Testis (tissue), 3 donors: Measurements from ENCODE around the gene HSPA9. TPM values are rescaled to one million over a fixed set of nuclear protein-coding genes. Genes with fewer than 3 reads are reported as not detected.

ENCODE experiments used
- DNase-seq: peaks from one replicate; pipeline ENCODE4 v3.0.0-alpha.2; 2019
- H3K27ac ChIP-seq, 2 donors: fragments of 200-600 bp; sonication (generic); one replicate each; pipeline ENCODE4 v1.5.1; 2019
- H3K27me3 ChIP-seq: fragments of 200-600 bp; sonication (generic); one replicate; pipeline ENCODE4 v1.5.1; 2019
- H3K36me3 ChIP-seq: fragments of 200-600 bp; sonication (generic); one replicate; pipeline ENCODE4 v1.5.1; 2017; ENCODE audit warnings: low read depth; ENCODE audit errors: missing control alignments
- H3K4me1 ChIP-seq: fragments of 200-600 bp; sonication (generic); one replicate; pipeline ENCODE4 v1.5.1; 2019
- H3K4me3 ChIP-seq, 2 donors: fragments of 200-600 bp; sonication (generic); one replicate each; pipeline ENCODE4 v1.5.1; 2017 to 2019
- H3K9me3 ChIP-seq: fragments of 200-600 bp; sonication (generic); one replicate; pipeline ENCODE4 v1.5.1; 2017
- POLR2A ChIP-seq: fragments of 450-650 bp; IDR thresholded peaks from one replicate; pipeline ENCODE4 v1.6.1; 2017; ENCODE audit warnings: antibody characterized with exemption, mild to moderate bottlenecking, moderate library complexity
- WGBS, 2 donors: methylation state at CpG; one replicate each; pipeline ENCODE4 v1.1.5; 2018; 5-methylcytosine and 5-hydroxymethylcytosine counted together
- intact Hi-C: fragments of 100-400 bp; cut with DNase I; formaldehyde crosslinking; loops from one replicate; pipeline ENCODE4 v1.15.1; 2023; ENCODE audit warnings: low total_unique reads
- polyA plus RNA-seq: library from polyadenylated mRNA; stranded (reverse); fragments of 350-450 nt; fragmentation: Illumina TruSeq; extraction: RNeasy Lipid Tissue Mini Kit (QIAGEN cat#74804); gene quantifications from one replicate; pipeline ENCODE4 v1.2.3, GENCODE V29; 2014; ENCODE audit warnings: low read depth, low replicate concordance; ENCODE audit not compliant: insufficient read depth
- total RNA-seq, 2 donors: library from RNA; depleted of rRNA; stranded (reverse); fragments of >200 nt; gene quantifications; one replicate each; pipeline ENCODE4 v1.2.3, GENCODE V29; 2016
- TF ChIP-seq, protein P1 (sequence below), 3 experiments: fragments of 450-650 bp in 2 of 3; fragments of 200-600 bp in 1 of 3; sonication (generic) in 1 of 3; IDR thresholded peaks; one replicate each; pipeline ENCODE4 v1.5.1; 2016 to 2019; ENCODE audit warnings: antibody characterized with exemption in 3 of 3, mild to moderate bottlenecking in 2 of 3, moderate library complexity in 1 of 3

The HSPA9 gene
- total and polyA plus RNA-seq, 3 donors from 2014 or later: 145 to 243 (median 205) TPM

DNA sequence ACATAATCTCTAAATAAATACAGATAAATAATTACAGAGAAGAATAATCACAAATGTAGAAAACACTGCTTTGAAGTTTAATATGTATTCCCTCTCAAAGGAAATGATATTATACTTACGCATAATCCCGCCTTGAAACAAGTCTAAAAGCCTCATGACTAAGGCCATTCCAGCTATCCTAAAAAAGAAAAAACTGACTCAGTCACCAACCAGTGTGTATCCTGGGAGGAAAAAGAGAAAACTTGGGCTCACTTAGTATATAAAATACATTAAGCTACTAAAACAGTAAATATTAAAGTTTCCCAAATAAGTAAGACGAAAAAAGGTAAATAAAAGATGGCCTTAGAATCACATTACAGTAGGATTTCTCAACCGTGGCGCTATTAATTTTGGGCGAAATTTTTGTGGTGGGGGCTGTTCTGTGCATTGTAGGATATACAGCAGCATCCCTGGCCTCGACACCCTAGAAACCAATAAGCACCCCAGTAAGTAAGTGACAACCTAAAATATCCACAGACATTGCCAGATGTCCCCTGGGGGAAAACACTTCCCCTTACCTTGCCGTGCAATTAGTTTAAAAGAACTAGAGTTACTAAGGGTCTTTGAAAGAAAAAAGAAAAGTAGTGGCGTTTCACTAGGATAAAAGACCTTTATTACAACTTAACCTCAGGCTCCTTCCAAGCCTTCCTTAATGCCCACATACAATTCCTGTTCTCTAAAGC is 1.1 kb downstream of the HSPA9 start:
- no peaks in the 10 kb centered on the region for H3K36me3 ChIP-seq
- DNase-seq: no peak
- WGBS, 2 donors: 35% methylated on average over 9 of the region's 9 CpGs
- H3K27me3 ChIP-seq: no peaks in the 10 kb centered on the region
- no peaks in the 10 kb centered on the region for H3K9me3 ChIP-seq
- peaks cover 6% of the 10 kb centered on the region for H3K4me1 ChIP-seq
- H3K4me3 ChIP-seq: peak overlapping the region; percentile 94 to 96
- TF ChIP-seq, protein P1, sequence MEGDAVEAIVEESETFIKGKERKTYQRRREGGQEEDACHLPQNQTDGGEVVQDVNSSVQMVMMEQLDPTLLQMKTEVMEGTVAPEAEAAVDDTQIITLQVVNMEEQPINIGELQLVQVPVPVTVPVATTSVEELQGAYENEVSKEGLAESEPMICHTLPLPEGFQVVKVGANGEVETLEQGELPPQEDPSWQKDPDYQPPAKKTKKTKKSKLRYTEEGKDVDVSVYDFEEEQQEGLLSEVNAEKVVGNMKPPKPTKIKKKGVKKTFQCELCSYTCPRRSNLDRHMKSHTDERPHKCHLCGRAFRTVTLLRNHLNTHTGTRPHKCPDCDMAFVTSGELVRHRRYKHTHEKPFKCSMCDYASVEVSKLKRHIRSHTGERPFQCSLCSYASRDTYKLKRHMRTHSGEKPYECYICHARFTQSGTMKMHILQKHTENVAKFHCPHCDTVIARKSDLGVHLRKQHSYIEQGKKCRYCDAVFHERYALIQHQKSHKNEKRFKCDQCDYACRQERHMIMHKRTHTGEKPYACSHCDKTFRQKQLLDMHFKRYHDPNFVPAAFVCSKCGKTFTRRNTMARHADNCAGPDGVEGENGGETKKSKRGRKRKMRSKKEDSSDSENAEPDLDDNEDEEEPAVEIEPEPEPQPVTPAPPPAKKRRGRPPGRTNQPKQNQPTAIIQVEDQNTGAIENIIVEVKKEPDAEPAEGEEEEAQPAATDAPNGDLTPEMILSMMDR (IDR thresholded peaks at IDR 0.05): no peak
- TF ChIP-seq POLR2A: no peak
- peak overlapping the region; percentile 99 to 100 for H3K27ac ChIP-seq
- intact Hi-C loops: no loop called here

DNA sequence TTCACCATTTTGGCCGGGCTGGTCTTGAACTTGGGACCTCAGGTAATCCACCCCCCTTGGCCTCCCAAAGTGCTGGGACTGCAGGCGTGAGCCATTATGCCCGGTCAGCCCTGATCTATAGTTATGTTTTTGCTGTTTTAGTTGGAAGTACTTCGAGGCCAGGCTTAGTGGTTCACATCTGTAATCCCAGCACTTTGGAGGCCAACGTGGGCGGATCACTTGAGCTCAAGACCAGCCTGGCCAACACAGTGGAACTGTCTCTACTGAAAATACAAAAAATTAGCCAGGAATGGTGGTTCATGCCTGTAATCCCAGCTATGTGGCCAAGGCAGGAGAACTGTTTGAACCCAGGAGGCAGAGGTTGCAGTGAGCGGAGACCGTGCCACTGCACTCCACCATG is 2.0 kb downstream of the HSPA9 start:
- H3K27me3 ChIP-seq: no peaks in the 10 kb centered on the region
- no peaks in the 10 kb centered on the region for H3K36me3 ChIP-seq
- no peak overlapping the region for H3K4me3 ChIP-seq
- 83 to 89% methylated on average over 7 of the region's 8 CpGs for WGBS, 2 donors
- H3K4me1 ChIP-seq: peaks cover 6% of the 10 kb centered on the region
- TF ChIP-seq, protein P1 (IDR thresholded peaks at IDR 0.05): no peak
- no peak for TF ChIP-seq POLR2A
- no peak for DNase-seq
- no peak overlapping the region for H3K27ac ChIP-seq
- intact Hi-C loops: no loop called here
- H3K9me3 ChIP-seq: no peaks in the 10 kb centered on the region

DNA sequence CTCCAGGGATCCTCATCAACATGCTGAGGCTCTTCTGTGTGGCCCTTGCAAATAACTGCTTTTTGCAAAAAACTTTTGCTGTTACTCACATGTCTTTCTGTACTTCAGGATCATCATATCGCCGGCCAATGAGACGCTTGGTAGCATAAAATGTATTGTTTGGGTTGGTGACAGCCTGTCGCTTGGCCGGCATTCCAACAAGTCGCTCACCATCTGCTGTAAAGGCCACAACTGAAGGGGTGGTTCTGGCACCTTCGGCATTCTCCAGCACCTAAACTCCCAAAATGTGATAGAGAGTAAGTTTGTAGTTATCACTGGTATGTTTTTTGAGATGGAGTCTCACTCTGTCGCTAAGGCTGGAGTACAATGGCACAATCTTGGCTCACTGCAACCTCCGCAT is 4.3 kb downstream of the HSPA9 start:
- Histone ChIP-seq H3K27ac (no peak overlapping the region), H3K4me1 (peaks cover 6% of the 10 kb centered on the region), H3K9me3 (no peaks in the 10 kb centered on the region), H3K4me3 (no peak overlapping the region), H3K27me3 (no peaks in the 10 kb centered on the region), H3K36me3 (no peaks in the 10 kb centered on the region)
- TF ChIP-seq, protein P1 (IDR thresholded peaks at IDR 0.05): no peak
- TF ChIP-seq POLR2A: no peak
- intact Hi-C loops: no loop called here
- WGBS, 2 donors: 97 to 98% methylated on average over 9 of the region's 9 CpGs
- no peak for DNase-seq

DNA sequence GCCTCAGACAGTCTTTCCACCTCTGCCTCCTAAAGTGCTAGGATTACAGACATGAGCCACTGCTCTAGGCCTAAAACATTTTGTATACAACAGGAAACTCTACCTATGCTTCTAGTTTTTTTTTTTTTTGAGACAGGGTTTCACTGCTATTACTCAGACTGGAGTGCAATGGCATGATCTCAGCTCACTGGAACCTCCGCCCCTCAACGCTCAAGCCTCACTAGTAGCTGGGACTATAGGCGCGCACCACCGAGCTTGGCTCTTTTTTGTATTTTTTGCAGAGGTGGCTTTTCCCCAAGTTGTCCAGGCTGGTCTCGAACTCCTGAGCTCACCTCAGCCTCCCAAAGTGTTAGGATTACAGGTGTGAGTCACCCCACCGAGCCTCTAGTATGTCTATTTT is 5.4 kb downstream of the HSPA9 start:
- 92 to 98% methylated on average over 7 of the region's 7 CpGs for WGBS, 2 donors
- H3K4me3 ChIP-seq: no peak overlapping the region
- TF ChIP-seq, protein P1 (IDR thresholded peaks at IDR 0.05): no peak
- TF ChIP-seq POLR2A: no peak
- H3K27me3 ChIP-seq: no peaks in the 10 kb centered on the region
- peaks cover 6% of the 10 kb centered on the region for H3K4me1 ChIP-seq
- DNase-seq: no peak
- H3K36me3 ChIP-seq: no peaks in the 10 kb centered on the region
- intact Hi-C loops: no loop called here
- H3K9me3 ChIP-seq: no peaks in the 10 kb centered on the region
- no peak overlapping the region for H3K27ac ChIP-seq
